ENCODE results near the gene PCDHGA6.
"Not testable (repeated sequence)": the region's sequence is repeated elsewhere in the genome, so short reads cannot be mapped to it uniquely, and the experiment has no call there.

Gene PCDHGA6

GRCh38 chr5:141394401-141395187 is 20.9 kb downstream of the PCDHGA6 start:
- not testable (repeated sequence) for DNase-seq (ENCODE audit: low read depth)

GRCh38 chr5:141397756-141398551 is 24.3 kb downstream of the PCDHGA6 start, which contains the start of gene PCDHGB5:
Gene PCDHGB5 (plus strand): TSS chr5:141397947. CDS start chr5:141398128, 181 bp downstream.
- DNase-seq (ENCODE audit: low read depth) = not testable (repeated sequence)

- DNase-seq (ENCODE audit: low read depth) = no peak
These were observed 24.9 kb downstream of the PCDHGA6 start for GRCh38 chr5:141398608-141399007.

DNA sequence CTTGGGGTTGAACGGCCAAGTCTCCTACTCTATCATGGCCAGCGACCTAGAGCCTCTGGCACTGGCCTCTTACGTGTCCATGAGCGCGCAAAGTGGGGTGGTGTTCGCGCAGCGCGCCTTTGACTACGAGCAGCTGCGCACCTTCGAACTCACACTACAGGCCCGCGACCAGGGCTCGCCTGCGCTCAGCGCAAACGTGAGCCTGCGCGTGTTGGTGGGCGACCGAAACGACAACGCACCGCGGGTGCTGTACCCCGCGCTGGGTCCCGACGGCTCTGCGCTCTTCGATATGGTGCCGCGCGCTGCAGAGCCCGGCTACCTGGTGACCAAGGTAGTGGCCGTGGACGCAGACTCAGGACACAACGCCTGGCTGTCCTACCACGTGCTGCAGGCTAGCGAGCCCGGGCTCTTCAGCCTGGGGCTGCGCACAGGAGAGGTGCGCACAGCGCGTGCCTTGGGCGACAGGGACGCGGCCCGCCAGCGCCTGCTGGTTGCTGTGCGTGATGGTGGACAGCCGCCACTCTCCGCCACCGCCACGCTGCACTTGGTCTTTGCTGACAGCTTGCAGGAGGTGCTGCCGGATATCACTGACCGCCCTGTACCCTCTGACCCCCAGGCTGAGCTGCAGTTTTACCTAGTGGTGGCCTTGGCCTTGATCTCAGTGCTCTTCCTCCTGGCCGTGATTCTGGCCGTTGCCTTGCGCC is 26.0 kb downstream of the PCDHGA6 start:
- DNase-seq (ENCODE audit: low read depth) = no peak

DNA sequence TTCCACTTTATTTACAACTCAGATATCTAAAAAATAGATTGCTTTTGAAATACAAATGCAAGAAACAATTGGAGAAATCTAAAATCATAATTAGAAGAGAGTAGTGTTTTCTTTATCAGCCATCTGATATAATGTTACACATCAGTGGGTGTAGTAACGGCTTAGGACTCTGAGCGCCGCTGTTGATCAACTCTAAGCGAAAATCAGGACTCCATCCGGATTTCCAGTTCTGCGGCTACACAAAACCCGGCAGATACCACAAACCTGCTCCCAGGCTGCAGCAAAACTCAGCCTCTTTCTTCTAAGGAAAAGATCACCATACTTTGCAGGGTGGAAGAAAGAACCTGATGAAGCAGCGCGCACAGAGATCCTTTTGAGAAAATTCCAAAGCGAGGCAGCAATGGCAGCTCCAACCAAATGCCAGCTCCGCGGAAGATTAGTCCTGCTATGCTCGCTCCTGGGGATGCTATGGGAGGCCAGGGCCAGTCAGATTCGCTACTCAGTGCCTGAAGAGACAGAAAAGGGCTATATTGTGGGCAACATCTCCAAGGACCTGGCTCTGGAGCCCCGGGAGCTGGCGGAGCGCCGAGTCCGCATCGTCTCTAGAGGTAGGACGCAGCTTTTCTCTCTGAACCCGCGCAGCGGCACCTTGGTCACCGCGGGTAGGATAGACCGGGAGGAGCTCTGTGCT is 29.0 kb downstream of the PCDHGA6 start, which contains the start of gene PCDHGA9:
PCDHGA9 (plus strand) TSS at position 226 of the 691 bp plus-strand sequence; CDS start at position 401, 175 bp downstream.
- no peak for DNase-seq (ENCODE audit: low read depth)

DNA sequence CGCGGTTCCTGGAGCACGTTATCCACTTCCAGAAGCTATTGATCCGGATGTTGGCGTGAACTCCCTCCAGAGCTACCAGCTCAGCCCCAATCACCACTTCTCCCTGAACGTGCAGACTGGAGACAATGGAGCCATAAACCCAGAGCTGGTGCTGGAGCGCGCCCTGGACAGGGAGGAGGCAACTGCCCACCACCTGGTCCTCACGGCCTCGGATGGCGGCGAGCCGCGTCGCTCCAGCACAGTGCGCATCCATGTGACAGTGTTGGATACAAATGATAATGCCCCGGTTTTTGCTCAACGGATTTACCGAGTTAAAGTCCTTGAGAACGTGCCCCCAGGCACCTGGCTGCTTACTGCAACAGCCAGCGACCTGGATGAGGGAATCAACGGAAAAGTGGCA is 29.7 kb downstream of the PCDHGA6 start:
- no peak for DNase-seq (ENCODE audit: low read depth)

GRCh38 chr5:141407790-141408505 is 34.3 kb downstream of the PCDHGA6 start, which contains the start of gene PCDHGB6:
Gene PCDHGB6 (plus strand): TSS chr5:141408021. CDS start chr5:141408203, 182 bp downstream.
- DNase-seq (ENCODE audit: low read depth) = not testable (repeated sequence)

DNA sequence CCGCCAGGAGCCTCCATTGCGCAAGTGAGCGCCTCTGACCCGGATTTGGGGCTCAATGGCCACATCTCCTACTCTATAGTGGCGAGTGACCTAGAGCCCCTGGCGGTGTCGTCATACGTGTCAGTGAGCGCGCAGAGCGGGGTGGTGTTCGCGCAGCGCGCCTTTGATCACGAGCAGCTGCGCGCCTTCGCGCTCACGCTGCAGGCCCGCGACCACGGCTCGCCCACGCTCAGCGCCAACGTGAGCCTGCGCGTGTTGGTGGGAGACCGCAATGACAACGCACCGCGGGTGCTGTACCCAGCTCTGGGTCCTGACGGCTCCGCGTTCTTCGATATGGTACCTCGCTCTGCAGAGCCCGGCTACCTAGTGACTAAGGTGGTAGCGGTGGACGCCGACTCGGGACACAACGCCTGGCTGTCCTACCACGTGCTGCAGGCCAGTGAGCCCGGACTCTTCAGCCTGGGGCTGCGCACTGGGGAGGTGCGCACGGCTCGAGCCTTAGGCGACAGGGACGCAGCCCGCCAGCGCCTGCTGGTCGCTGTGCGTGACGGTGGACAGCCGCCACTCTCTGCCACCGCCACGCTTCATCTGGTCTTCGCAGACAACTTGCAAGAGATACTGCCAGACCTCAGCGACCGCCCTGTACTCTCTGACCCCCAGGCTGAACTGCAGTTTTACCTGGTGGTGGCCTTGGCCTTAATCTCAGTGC is 36.1 kb downstream of the PCDHGA6 start:
- no peak for DNase-seq (ENCODE audit: low read depth)

GRCh38 chr5:141411575-141411974 is 37.9 kb downstream of the PCDHGA6 start:
- no peak for DNase-seq (ENCODE audit: low read depth)

- no peak for DNase-seq (ENCODE audit: low read depth)
These were observed 39.3 kb downstream of the PCDHGA6 start, which contains the start of gene PCDHGA10 for GRCh38 chr5:141412854-141413539. Gene PCDHGA10 (plus strand): TSS chr5:141412987. CDS start chr5:141413176, 189 bp downstream.

GRCh38 chr5:141413540-141414069 is 39.9 kb downstream of the PCDHGA6 start:
- no peak for DNase-seq (ENCODE audit: low read depth)

- DNase-seq (ENCODE audit: low read depth) = not testable (repeated sequence)
These were observed 41.0 kb downstream of the PCDHGA6 start for GRCh38 chr5:141414548-141415274.

- DNase-seq (ENCODE audit: low read depth) = not testable (repeated sequence)
These were observed 41.6 kb downstream of the PCDHGA6 start for GRCh38 chr5:141415275-141415618.

GRCh38 chr5:141417494-141418172 is 43.9 kb downstream of the PCDHGA6 start, which contains the start of gene PCDHGB7:
Gene PCDHGB7 (plus strand): TSS chr5:141417677. CDS start chr5:141417860, 183 bp downstream.
- DNase-seq (ENCODE audit: low read depth) = not testable (repeated sequence)

- DNase-seq (ENCODE audit: low read depth) = no peak
These were observed 45.6 kb downstream of the PCDHGA6 start for GRCh38 chr5:141419074-141419880.

- no peak for DNase-seq (ENCODE audit: low read depth)
These were observed 47.3 kb downstream of the PCDHGA6 start, which contains the start of gene PCDHGA11 for GRCh38 chr5:141420855-141421488. Gene PCDHGA11 (plus strand): TSS chr5:141421051. CDS start chr5:141421228, 177 bp downstream.

All from non-pigmented ciliary epithelial cell (primary cell).